ENCODE results near the gene GDPGP1. TPM values are rescaled to one million over a fixed set of nuclear protein-coding genes. Genes with fewer than 3 reads are reported as not detected.
"Not testable (repeated sequence)": the region's sequence is repeated elsewhere in the genome, so short reads cannot be mapped to it uniquely, and the experiment has no call there.

Gene GDPGP1
- total RNA-seq, 1 experiment from 2014 or later, result 6.4 TPM

- no peak for DNase-seq
- Histone ChIP-seq H3K36me3 (peaks cover 40% of the 10 kb centered on the region), H3K9me3 (no peaks in the 10 kb centered on the region), H3K4me3 (peak overlapping the region; percentile 93), H3K27me3 (no peaks in the 10 kb centered on the region)
These were observed 1.0 kb upstream of the GDPGP1 start for GRCh38 chr15:90232941-90233386.

- peak within 1 kb of the TSS; percentile 93 for H3K4me3 ChIP-seq
- DNase-seq, result peak; percentile 98
- peaks cover 36% of the 10 kb centered on the region for H3K36me3 ChIP-seq
- no peaks in the 10 kb centered on the region for H3K9me3 ChIP-seq
- H3K27me3 ChIP-seq, result no peaks in the 10 kb centered on the region
These were observed 468 bp upstream of the GDPGP1 start, which contains the start of gene CIB1 for GRCh38 chr15:90233387-90234095. Gene CIB1 (minus strand): TSS chr15:90233941. CDS start chr15:90233885, 56 bp downstream.

- no peak overlapping the region for H3K4me3 ChIP-seq
- H3K36me3 ChIP-seq, result peaks cover 11% of the 10 kb centered on the region; the same call in 1 of the 2 replicates
- no peaks in the 10 kb centered on the region for H3K9me3 ChIP-seq
- no peaks in the 10 kb centered on the region for H3K27me3 ChIP-seq
- no peak for DNase-seq
These were observed 5.4 kb downstream of the GDPGP1 start for GRCh38 chr15:90239371-90239770.

- H3K9me3 ChIP-seq, result no peaks in the 10 kb centered on the region
- no peaks in the 10 kb centered on the region for H3K27me3 ChIP-seq
- H3K36me3 ChIP-seq, result peaks cover 11% of the 10 kb centered on the region; the same call in 1 of the 2 replicates
- H3K4me3 ChIP-seq, result no peak overlapping the region
- DNase-seq, result no peak
These were observed 6.8 kb downstream of the GDPGP1 start for GRCh38 chr15:90240856-90241255.

GRCh38 chr15:90241343-90242192, 7.6 kb downstream of the GDPGP1 start:
- no peak for DNase-seq
- no peaks in the 10 kb centered on the region for H3K27me3 ChIP-seq
- H3K36me3 ChIP-seq, result peaks cover 11% of the 10 kb centered on the region; the same call in 1 of the 2 replicates

GRCh38 chr15:90243943-90244639, 10.1 kb downstream of the GDPGP1 start:
- H3K36me3 ChIP-seq, result peaks cover 7% of the 10 kb centered on the region; the same call in 1 of the 2 replicates
- H3K27me3 ChIP-seq, result no peaks in the 10 kb centered on the region
- H3K4me3 ChIP-seq, result no peak overlapping the region
- no peak for DNase-seq
- no peaks in the 10 kb centered on the region for H3K9me3 ChIP-seq

More at GRCh38 chr15:90241343-90242192, 7.6 kb downstream of the GDPGP1 start:
- no peaks in the 10 kb centered on the region for H3K9me3 ChIP-seq
- H3K4me3 ChIP-seq, result no peak overlapping the region

- Histone ChIP-seq H3K36me3 (no peaks in the 10 kb centered on the region), H3K9me3 (no peaks in the 10 kb centered on the region), H3K4me3 (no peak overlapping the region; the same call in 1 of the 2 replicates), H3K27me3 (no peaks in the 10 kb centered on the region)
- DNase-seq, result no peak
These were observed 14.8 kb downstream of the GDPGP1 start for GRCh38 chr15:90248789-90249202.

- peak; percentile 88 for DNase-seq
- H3K27me3 ChIP-seq, result no peaks in the 10 kb centered on the region
- H3K4me3 ChIP-seq, result peak within 1 kb of the TSS; percentile 47
- no peaks in the 10 kb centered on the region for H3K36me3 ChIP-seq
- H3K9me3 ChIP-seq, result no peaks in the 10 kb centered on the region
These were observed 15.3 kb downstream of the GDPGP1 start, which contains the start of gene TTLL13 for GRCh38 chr15:90249203-90249863. Gene TTLL13 (plus strand): TSS chr15:90249556. CDS start chr15:90250631, 1,075 bp downstream.

- no peak overlapping the region for H3K4me3 ChIP-seq
- no peaks in the 10 kb centered on the region for H3K27me3 ChIP-seq
- H3K36me3 ChIP-seq, result no peaks in the 10 kb centered on the region
- no peak for DNase-seq
- H3K9me3 ChIP-seq, result no peaks in the 10 kb centered on the region
These were observed 23.8 kb downstream of the GDPGP1 start for GRCh38 chr15:90257776-90258175.

- DNase-seq, result no peak
- no peak overlapping the region for H3K4me3 ChIP-seq
- H3K27me3 ChIP-seq, result no peaks in the 10 kb centered on the region
- H3K36me3 ChIP-seq, result no peaks in the 10 kb centered on the region
- H3K9me3 ChIP-seq, result no peaks in the 10 kb centered on the region
These were observed 25.5 kb downstream of the GDPGP1 start for GRCh38 chr15:90259524-90259923.

GRCh38 chr15:90260731-90261130, 26.7 kb downstream of the GDPGP1 start:
- DNase-seq, H3K9me3 ChIP-seq, H3K36me3 ChIP-seq, H3K4me3 ChIP-seq, H3K27me3 ChIP-seq: not testable (repeated sequence)

- peak; percentile 75 for DNase-seq
- no peaks in the 10 kb centered on the region for H3K27me3 ChIP-seq
- peaks cover 2% of the 10 kb centered on the region; the same call in 1 of the 2 replicates for H3K36me3 ChIP-seq
- no peaks in the 10 kb centered on the region for H3K9me3 ChIP-seq
- no peak overlapping the region for H3K4me3 ChIP-seq
These were observed 27.8 kb downstream of the GDPGP1 start for GRCh38 chr15:90261811-90262210.

- H3K4me3 ChIP-seq, result no peak overlapping the region
- DNase-seq, result peak; percentile 91
- peaks cover 2% of the 10 kb centered on the region for H3K36me3 ChIP-seq
- no peaks in the 10 kb centered on the region for H3K27me3 ChIP-seq
- no peaks in the 10 kb centered on the region for H3K9me3 ChIP-seq
These were observed 28.4 kb downstream of the GDPGP1 start for GRCh38 chr15:90262426-90262825.

GRCh38 chr15:90264671-90265070, 30.7 kb downstream of the GDPGP1 start:
- Histone ChIP-seq H3K27me3 (no peaks in the 10 kb centered on the region), H3K4me3 (peak overlapping the region; percentile 92), H3K36me3 (peaks cover 15% of the 10 kb centered on the region), H3K9me3 (no peaks in the 10 kb centered on the region)
- peak; percentile 34 for DNase-seq

- no peaks in the 10 kb centered on the region for H3K27me3 ChIP-seq
- DNase-seq, result peak; percentile 94
- peaks cover 23% of the 10 kb centered on the region for H3K36me3 ChIP-seq
- peak within 1 kb of the TSS; percentile 92 for H3K4me3 ChIP-seq
- no peaks in the 10 kb centered on the region for H3K9me3 ChIP-seq
These were observed 31.5 kb downstream of the GDPGP1 start, which contains the start of gene NGRN for GRCh38 chr15:90265271-90266060. Gene NGRN (plus strand): TSS chr15:90265672. CDS start chr15:90265713, 41 bp downstream.
